GM20000 (cell line): ENCODE results near the gene STX16.

Experiments used
- DNase-seq: peaks from one replicate; pipeline ENCODE4 v3.0.0; 2012; ENCODE audit warnings: low spot score
- TF ChIP-seq, protein P1 (sequence below): IDR thresholded peaks from 2 replicates; pipeline ENCODE4 v1.5.1; 2012; ENCODE audit warnings: mild to moderate bottlenecking, control low read depth; ENCODE audit errors: extremely low read depth, missing control alignments

Gene STX16

DNA sequence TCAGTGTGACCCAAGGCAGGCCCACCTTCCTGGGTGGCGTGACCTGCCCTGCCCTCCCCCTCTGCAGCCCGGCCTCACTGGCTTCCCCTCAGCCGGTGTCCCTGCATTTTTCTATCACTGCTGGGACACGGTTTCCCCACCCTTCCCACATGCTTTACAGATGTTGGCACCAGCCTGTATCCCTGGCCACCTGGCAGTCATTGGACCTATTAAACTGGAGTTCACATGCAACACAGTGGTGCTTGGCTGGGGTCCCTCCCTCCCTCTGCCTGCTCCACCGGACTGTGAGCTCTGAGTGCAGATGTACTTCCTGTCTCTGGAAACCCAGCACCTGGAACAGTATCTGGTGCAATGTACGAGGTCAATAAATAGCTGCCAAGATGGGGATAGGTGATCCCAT, 25.5 kb upstream of the STX16 start:
- no peak for DNase-seq
- TF ChIP-seq, protein P1, sequence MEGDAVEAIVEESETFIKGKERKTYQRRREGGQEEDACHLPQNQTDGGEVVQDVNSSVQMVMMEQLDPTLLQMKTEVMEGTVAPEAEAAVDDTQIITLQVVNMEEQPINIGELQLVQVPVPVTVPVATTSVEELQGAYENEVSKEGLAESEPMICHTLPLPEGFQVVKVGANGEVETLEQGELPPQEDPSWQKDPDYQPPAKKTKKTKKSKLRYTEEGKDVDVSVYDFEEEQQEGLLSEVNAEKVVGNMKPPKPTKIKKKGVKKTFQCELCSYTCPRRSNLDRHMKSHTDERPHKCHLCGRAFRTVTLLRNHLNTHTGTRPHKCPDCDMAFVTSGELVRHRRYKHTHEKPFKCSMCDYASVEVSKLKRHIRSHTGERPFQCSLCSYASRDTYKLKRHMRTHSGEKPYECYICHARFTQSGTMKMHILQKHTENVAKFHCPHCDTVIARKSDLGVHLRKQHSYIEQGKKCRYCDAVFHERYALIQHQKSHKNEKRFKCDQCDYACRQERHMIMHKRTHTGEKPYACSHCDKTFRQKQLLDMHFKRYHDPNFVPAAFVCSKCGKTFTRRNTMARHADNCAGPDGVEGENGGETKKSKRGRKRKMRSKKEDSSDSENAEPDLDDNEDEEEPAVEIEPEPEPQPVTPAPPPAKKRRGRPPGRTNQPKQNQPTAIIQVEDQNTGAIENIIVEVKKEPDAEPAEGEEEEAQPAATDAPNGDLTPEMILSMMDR: no peak

DNA sequence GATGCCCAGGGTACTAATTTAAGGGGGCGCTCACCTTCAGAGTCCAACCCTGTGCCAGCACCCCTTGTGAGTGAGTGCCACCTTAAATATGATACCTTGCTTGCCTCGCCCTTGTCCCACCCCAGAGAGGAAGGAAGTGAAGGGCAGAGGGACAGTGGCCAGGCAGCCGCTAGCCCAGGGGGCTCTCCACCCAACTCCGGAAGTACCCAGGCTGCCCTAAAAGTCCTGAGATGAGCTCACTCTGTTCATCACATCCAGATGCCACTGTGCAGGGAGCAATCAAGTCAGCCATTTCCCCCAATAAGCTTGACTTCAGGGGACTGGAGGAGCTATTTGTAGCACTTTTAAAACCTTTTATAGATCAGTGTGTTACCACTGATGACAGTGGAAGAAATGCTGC, 25.0 kb upstream of the STX16 start:
- no peak for DNase-seq
- TF ChIP-seq, protein P1: no peak

DNA sequence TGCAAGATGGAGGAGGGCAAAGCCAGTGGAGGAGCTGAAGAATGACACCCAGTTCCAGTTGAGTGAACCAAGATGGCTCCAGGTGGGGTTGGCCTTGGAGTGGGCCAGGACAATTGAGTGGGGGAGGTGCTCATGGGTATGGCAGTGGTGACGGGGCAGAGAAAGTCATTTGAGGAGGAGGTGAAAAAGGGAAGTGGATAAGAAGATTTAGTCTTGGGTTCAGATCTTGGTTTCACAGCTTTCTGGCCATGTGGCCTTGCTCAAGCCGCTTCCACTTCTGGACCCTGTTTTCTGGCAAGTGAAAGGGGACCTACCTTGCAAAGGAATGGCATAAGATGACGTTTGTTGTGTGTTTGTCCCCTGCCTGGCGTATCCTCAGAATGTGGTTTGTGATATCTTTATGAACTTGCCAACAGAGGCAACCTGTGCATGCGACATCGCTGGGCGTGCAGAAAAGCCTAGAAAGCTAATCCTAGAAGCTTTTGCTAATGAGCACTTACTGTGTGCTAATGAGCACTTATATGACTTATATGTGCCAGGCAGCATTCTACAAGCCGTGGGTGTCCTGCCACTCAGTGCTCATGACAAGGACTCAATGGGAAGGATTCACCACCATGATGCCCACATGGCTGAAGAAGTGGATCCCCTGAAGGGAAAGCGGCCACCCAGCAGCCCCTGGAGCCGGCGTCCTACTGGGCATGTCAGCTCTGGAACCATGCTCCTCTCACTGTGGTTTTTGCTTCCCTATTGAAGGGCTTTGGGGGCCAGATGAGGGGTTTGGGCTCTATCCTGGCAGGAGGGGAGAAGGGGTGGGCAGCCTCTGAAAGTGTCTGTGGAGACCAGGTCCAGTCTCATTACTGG, 23.6 kb upstream of the STX16 start:
- peak; percentile 25 for DNase-seq
- TF ChIP-seq, protein P1: no peak

DNA sequence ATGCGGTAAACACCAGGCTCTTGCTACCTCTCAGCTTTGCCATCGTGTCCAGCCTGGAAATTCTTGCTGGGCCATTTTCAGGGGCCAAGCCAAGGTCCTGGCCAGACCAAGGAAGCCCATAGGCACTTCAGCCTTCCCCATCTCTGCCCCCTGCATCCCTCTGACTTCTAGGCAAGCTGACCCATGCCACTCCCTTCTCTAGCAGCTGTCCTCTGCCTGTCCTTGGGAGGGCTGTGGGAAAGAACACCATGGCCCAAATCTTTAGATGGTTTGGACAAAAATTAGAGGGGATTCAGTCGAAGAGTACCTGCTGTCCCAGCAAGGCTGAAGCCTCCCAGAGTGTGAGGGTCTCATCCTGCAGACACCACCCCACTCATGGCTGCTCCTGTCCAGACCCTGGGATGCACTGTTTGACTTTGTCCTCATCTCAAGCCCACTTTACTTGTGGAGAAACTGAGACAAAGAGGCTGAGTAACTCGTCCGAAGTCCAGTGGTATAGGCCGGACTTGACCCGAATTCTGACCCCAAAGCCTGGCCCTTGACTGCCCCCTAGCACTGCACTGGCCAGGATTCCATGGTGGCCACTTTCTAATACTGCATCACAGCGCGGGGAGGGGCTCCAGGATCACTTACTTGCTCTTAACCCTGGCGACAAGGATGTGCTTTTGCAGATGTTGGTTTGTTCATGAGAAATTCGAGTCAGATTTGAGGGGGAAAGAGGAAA, 22.4 kb upstream of the STX16 start:
- TF ChIP-seq, protein P1: no peak

DNA sequence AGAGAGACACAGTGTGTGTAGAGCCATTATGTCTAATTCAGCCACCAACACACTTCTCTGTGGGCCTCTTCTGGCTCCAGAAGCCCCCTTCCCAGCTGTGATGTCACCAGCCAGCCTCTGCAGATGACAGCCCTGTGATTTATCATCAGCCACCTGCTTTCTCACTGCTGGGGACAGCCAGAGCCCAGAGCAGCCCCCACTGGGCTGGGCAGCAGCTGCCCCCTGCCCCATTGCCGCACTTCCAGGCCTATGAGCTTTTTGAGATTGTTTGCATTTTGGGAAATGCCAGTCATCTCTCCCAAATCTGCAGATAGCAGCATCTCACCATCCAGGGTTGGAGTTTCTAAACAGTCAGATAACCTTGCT, 21.9 kb upstream of the STX16 start:
- TF ChIP-seq, protein P1: no peak
- no peak for DNase-seq

More for the DNA sequence above, 22.4 kb upstream of the STX16 start:
- no peak for DNase-seq

DNA sequence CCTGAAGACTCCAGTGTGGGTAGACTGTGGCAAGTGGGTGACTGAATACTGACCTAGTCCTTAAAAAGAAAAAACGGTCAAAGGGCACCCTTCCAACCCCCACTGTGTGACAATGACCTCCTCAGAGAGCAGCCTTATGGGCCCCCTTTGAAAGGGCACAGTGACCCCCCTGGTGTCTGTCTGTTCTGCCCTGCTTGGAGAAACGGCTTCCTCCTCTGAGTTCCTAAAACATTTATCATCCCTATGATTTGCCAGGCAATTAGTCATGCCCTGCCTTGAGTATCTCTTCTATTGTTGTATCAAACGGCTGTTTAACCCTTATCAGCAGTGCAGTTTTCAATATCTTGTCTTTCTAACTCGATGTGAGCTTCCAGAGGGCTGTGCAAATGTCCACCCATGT, 21.0 kb upstream of the STX16 start:
- TF ChIP-seq, protein P1: no peak
- DNase-seq: no peak
